ENCODE data around the gene SORCS2.

SORCS2 gene

DNA sequence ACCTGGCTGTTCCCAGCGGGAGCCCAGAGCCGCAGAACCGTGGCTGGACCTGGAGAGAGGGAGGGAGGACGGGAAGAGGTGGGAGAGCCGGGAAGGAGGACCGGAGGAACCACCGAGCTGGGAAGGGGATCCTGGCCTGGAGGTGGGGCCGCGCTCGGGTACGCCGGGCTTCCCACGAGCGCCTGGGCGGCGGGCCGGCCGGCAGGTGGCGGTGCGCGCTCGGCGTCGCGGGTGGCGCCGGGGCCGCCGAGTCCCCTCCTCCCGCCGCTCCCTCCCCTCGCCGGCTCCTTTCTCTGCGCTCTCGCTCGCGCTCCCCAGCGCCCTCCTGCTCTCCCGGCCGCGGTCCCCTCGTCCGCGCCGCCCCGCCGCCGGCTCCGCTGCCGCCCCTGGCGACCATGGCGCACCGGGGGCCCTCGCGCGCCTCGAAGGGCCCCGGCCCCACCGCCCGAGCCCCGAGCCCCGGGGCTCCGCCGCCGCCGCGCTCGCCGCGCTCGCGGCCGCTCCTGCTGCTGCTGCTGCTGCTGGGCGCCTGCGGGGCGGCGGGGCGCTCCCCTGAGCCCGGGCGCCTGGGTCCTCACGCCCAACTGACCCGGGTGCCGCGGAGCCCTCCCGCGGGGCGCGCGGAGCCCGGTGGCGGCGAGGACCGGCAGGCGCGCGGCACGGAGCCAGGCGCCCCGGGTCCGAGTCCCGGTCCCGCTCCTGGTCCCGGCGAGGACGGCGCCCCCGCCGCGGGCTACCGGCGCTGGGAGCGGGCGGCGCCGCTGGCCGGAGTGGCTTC, at the start of gene SORCS2:
Gene SORCS2, plus strand, starts transcription at position 287 of the 778 bp plus-strand sequence.
- DNase-seq (ENCODE audit: low spot score) = peak; percentile 60

DNA sequence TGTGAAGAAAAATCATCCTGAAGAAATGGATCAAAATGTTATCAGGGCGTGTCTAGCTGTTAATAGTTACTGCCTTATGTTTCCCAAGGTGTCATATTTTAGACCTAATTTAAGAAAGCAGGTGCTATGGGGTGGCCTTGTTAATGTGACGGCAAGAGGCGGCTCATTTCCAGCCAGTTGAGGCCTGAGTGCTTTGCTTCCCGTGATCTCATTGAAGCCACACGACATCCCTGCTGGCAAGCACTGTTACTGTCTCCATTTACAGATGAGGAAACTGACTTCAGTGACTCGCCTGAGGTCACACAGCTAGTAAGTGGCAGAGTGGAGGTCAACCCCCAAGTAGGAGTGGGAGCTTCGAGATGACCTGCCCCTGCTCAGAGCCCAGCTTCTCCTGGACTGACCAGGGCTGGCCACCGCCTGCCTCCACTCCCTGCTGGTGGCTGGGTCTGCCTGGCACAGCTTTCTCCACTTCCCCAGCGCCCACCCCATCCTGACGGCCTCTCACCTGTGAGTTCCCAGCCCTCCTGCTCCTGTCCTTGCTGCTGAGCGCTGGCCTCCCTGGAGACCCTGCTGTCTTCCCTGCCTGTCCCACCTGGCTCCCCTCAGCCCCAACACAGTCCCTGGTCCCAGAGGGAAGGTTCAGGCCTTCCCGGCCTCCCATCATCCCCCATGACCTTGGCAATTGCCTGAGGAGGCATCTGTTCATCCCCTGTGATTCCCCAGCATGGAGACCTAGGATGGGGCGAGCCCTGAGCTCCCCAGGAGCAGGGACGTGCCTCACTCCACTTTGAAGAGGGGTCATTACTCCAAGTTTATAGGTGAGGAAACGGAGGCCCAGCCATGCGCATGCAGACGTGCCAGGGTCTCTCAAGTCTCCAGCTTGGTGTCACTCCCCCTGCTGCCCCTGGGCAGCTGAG, 47.7 kb upstream of the SORCS2 start:
- DNase-seq (ENCODE audit: low spot score) = no peak

DNA sequence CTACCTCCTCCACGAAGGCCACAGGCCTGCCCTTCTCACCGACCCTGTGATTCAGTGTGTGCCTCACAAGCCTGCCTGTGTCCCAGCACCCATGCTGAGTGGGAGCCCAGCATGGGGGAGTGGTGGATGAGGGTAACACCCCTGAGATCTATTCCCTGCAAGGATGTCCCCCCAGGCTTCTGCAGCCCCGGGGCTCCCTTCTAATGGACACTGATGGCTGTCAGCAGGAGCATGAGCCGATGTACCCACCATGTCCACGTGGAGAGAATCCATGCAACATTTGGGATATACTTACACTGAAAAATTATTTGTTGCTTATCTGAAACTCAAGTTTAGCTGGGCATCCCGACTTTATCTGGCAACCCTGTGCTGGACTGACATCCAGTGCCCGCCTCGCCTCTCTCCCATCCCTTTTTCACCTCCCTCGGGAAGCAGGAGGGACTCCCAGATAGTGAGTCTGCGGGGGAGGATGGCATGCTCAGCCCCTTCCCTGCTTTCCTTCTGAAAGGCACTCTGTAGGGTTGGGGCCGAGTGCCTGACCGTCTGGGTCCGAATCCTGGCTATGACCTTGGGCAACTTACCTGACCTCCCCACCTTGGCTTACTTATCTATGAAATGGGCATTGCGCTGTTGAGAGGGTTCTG, 46.9 kb upstream of the SORCS2 start:
- no peak for DNase-seq (ENCODE audit: low spot score)

DNA sequence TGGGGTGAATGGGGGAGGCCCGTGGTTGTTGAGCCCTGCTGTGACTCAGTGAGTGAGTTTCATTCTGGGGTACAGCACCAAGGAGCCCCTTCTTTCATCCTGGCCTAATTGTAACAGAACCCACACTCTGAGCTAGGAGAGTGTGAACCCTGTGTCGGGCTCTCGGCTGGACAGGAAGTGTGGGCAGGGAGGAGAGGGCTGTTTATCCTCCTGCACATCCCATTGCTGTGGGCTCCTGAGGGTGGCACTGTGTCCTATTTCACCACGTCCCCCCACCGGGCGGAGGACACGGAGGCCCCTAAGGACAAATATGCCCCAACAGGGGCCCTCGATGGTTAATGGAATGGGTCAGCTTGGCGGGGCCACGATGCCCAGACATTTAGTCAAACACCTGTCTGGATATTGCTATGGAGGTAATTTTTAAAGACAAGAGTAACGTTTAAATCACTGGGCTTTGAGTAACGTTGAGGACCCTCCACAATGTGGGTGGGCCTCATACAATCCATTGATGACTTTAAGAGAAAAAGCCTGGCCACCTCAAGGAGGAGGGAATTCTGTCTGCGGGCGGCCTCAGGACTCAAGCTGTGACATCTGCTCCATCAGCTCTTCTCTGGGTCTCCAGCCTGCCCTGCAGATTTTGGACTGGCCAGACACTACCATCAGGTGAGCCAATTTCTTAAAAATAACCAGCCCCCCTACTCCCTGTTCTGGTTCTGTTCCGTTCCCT, 46.1 kb upstream of the SORCS2 start:
- no peak for DNase-seq (ENCODE audit: low spot score)

DNA sequence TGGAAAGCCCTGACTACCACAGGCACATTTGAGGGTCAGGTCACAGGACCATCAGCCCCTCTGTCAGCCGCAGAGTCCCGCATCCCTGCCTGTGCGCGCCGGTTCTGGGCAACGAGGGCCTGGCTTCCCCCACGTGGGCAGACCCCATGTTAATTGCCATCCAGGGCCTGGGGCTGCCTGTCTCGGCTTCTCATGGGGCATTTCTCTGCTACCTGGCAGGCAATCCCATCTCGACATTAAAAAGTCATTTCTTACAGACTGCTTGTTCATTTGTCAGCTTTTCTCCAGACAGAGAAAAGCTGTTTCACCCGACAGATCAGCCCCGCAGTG, 45.6 kb upstream of the SORCS2 start:
- DNase-seq (ENCODE audit: low spot score) = no peak

DNA sequence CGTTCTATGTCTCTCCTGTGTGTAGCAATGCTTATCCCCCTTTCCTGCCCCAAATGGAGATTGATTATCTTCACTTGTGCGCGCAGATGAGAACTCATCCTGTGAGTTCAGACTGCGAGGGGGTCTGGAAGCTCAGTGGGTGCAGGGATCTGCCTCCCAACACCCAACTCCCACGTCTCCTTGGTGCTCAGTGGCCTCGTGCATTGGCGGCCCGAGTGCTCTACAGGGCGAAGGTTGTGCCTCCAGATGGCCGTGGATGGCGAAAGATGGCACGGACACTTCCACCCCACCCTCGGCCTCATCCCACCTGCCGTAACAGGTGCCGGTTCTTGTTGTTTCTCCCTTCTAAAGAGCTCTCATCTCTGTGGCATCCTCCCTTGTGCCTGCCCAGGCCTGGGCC, 45.1 kb upstream of the SORCS2 start:
- DNase-seq (ENCODE audit: low spot score) = no peak

DNA sequence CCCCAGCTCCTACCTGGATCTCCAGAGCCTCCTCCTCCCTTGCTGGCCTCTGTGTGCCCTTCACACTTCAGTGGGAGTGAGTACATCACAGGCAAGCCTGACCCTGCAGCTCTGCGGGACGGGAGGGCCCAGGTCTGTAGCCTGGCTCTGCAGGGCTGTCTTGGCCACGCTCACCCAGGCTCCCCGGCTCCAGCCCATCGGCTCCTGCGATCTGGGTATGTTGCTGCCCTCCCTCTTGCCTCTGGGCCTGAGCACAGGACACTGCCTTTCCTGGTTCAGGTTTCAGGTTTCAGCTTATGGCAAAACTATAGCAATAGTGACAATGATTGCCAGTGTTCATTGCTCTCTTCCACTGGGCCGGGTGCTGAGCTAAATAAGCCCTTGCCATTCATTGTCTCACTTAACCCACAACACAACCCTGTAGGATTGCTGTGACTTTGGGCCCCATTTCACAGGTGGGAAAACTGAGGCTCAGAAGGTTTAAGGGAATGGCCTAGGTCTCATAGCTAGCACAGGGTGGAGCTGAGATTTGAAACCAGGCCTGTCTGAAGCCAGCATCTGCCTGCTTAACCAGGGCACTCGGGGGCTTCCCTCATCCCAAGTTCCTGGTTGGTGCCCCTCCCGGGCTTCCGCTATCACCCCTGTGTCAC, 44.6 kb upstream of the SORCS2 start:
- DNase-seq (ENCODE audit: low spot score) = no peak

DNA sequence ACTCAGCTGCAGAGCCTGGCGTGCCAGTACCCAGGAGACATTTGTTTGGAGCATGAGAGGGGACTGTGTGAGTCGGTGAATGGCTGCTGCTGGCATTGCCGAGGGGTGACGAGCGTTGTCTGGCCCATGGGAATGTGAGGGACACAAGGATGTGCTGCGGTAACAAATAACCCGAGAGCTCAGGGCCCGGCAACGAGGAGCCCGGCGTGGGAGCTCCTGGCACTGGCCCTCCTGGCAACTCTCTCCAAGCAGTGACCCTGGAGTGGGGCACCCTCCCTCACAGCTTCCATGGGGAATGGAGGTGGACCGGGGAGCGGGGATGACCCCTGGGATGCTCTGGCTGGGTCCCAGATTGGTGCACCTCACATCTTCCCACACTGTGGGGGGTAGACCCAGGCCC, 44.0 kb upstream of the SORCS2 start:
- no peak for DNase-seq (ENCODE audit: low spot score)

DNA sequence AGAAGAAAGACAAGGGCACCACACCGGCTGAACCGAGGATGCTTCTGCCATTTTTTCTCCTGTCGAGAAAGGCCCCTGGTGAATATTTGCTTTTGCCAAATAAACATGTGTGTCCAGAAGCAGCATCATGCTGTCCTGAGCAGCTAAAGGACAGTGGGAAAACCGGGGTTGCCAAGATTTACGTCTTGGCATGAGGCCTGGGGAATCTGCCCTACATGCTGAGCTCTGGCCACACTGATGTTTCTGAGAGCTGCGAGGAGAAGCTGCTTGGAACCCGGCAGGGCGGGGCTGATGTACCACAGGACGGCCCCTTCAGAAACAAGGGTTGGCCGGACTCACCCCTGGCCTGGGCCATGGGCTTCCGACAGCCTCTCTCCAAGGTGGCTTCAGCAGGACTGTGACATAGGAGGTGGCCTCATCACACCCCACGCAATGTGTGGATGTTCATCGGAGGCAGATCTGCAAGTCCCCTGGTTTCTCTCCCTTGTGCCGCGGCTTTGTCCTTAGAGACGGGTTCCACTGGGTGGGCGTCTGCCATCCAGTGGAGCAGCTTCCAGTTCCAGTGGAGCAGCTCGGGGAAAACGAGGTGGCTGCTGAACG, 42.2 kb upstream of the SORCS2 start:
- no peak for DNase-seq (ENCODE audit: low spot score)

DNA sequence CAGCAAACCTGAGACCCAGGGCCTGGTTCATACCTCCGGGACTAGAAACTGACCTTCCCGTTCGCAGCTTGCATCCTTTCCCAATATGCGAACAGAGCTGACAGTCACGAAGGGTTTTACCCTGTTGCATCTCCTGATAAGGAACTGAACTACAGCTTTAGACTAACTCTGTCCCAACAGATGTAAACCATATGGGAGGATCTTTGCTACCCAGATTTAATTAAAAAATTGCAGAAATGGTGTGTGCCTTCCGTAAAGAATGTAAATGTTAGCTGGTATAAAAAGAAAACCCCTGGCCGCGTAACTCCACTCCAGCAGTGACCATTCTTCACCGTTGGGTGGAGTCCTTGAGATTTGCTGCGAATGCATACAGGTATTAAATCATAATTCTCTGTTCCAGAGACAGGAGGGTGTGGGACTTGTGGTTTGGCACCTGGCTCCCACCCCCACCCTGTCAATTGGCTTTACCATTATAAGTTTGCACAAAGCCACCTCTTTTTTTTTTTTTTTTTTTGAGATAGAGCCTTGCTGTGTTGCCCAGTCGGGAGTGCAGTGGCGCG, 40.6 kb upstream of the SORCS2 start:
- DNase-seq (ENCODE audit: low spot score) = no peak

DNA sequence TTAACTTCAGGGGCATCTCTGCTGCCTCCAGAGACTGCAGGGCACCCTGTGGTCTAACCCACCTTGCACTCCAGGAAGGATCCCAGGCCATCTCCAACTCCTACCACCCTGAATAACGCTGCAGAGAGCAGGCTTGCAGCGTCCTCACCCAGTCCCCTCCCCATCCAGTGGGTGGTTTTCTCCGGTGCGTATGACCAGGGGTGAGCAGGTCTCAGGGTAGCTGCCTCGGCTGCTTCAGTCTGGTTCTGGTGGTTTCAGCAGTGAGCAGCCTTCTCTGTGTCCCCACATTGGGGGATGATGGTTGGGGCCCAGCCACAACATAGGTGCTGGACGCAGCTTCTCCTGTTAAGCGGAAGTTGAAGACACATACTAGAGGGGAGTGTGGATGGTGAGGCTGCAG, 38.6 kb upstream of the SORCS2 start:
- no peak for DNase-seq (ENCODE audit: low spot score)

DNA sequence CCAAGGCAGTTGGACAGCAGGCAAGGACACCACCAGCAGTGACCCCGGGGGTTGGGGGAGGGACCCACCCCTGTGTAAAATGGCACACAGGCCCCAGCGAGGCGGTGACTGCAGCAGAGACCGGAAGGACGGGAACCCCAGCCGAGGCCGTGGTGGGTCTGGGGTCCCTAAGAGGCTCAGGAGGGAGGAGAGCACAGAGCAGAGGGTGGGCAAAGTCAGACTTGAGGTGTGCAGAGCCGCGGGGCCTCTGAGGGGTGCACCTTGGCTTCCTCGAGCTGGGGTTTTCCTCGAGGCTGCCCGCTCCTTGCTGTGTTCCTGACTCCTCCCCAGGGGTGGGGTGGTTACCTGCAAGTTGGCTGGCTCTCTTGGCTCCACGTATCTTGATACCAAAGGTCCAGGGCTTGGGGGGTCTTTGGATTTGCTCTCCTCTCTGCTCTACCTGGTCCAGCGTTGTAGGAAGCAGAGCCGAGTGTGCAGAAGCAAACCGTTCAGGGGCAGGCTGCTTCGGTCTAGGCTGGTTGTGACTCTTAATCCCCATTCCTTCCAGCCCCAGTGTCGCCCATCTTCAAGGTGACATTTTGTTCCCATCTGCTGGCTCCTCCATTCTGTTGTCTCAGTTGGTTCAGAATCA, 37.9 kb upstream of the SORCS2 start:
- no peak for DNase-seq (ENCODE audit: low spot score)

DNA sequence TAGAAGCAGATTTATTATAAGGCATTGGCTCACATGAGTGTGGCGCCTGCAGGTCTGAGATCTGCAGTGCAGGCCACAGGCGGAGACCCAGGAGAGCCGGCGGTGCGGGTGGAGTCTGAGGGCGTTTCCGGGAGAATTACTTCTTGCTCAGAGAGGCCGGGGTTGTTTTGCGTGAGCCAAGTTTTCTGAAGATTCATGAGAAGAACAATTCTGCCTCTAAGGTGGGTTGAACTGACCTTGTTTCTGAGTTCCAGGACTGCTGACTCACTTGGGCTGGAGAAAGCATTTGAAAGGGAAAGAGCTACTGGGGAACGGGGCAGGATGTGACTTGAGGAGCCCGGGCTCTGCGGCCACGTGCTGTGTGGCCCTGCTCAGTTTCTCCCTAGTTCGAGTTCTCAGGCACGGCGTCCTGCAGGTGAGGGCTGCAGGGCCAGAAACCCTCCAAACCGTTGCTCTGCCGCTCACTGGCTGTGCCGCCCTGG, 36.7 kb upstream of the SORCS2 start:
- peak; percentile 62 for DNase-seq (ENCODE audit: low spot score)

DNA sequence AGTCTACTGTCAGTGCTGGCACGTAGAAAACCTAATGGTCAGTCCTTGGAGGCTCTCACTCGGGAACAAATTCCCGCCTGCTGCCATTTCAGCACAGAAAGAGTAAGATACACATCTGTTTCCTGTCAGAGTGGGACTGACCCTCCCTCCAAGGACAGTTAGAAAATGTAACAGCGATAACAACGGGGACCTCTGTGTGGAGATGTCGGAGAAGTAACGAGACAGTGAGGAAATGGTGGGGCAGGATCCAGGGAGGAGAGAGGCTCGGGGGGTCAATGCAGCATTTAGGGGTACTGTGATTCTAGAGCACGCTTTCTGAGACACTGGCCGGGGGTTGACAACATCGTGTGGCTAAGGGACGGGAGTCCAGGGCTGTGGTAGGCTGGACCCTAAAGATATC, 36.0 kb upstream of the SORCS2 start:
- DNase-seq (ENCODE audit: low spot score) = no peak

DNA sequence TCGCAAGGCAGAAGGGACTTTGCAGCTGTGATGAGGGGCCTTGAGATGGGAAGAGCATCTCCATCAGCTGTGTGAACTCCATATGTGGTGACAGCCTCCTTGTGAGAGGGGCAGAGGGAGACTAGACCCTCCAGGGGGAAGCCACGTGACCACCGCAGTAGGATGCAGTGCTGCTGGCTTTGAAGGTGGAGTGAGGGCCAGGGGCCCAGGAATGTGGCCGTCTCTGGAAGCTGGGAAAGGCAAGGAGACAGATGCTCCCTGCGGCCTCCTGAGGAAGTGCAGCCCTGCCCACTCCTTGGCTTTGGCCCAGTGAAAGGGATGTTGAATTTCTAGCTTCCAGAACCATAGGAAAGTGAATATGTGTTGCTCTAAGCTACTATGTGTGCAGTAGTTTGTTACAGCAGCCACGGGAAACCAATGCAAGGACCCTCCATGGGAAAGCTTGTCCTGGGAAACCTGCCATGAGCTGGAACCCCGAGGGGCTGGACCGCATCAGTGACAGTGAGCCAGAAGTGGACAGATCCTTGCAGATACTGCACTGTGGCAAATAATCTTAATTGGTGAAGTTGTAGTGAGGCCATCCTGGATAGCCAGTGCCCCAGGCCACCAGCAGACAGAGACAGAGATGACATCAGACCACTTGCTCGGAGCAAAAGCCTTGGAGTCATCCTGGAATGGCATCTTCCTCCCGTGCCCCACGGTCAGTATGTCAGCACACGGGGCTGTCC, 35.4 kb upstream of the SORCS2 start:
- peak; percentile 48 for DNase-seq (ENCODE audit: low spot score)

DNA sequence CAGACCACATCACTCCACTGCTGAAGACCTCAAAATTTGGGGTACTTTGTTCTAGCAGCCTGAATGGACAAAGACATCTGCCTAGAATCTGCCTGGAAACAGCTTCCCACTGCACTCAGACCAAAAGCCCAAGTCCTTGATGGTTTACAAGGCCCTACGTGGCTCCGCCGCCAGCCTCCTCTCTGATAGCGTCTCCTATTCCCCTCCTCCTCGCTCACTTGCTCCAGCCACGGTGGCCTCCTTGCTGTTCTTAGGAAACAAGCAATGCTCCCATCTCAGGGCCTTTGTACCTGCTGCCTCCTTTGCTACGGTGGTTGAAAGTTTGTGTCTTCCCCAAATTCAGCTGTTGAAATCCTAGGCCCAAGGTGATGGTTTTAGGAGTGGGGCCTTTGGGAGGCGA, 34.7 kb upstream of the SORCS2 start:
- no peak for DNase-seq (ENCODE audit: low spot score)

DNA sequence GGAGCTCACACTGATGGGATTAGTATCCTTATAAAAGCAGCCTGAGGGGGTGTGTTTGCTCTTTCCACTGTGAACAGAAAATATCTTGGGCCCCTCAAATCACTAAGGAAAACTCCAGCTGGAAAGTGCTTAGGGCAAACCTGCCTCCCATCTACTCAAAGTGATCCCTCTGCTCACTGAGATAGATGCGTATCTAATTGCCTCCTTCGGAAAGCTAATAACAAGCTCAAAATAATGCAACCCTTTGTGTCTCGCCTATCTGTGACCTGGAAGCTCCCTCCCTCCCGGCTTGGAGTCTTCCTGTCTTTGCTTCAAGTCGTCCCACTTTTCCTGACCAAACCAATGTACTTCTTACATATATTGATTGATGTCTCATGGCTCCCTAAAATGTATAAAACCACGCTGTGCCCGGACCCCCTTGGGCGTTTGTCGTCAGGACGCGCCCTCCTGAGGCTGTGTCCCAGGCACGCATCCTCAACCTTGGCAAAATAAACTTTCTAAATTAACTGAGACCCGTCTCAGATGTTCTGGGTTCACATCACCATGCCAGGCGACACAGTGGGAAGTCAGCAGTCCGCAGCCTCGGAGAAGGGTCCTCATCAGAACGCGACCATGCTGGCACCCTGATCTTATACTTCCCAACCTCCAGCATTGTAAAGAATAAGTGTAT, 34.1 kb upstream of the SORCS2 start:
- no peak for DNase-seq (ENCODE audit: low spot score)

DNA sequence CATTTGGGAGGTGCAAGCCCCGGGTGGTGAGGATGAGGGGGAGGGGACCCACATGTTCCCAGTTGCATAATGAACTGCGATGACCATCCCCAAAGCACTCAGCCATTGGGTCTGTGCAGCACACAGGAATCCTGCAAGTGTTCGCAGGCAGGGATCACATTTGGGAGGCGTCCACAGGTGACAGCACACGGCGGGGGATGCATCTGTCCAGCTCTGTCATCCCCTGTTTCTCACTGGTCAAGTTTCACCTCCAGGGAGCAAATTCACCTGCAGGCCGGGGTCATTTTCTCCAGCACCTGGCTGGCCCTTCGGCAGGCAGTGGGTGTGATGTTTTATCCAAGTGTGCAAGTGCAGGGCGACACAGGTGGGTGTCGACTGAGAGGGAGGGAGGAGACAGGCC, 33.3 kb upstream of the SORCS2 start:
- DNase-seq (ENCODE audit: low spot score) = no peak

DNA sequence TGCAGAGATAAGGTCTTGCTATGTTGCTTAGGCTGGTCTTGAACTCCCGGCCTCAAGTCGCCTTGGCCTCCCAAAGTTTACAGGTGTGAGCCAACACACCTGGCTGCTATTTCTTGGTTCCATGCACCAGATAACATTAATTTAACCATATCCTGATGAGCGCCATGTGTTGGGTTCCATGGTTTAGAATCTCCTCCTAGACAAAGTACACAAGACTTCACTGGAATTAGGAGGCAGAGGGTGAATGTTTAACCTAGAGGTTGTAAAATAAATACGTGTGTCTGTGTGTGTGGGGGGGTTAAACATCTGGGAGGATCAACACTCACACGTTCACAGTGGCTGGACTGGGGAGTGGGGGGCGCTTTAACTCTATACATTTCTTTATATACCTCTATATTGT, 32.4 kb upstream of the SORCS2 start:
- DNase-seq (ENCODE audit: low spot score) = no peak

Measured in kidney capillary endothelial cell (primary cell).